ENCODE data around the gene BFSP2. TPM values are rescaled to one million over a fixed set of nuclear protein-coding genes. Genes with fewer than 3 reads are reported as not detected.

The BFSP2 gene
- total RNA-seq, 1 donor from 2014 or later, result not detected

Other genes with a start within 250 kb of the BFSP2 start
- 140 TPM for gene CDV3, start 173.6 kb downstream of the BFSP2 start, total RNA-seq